HL-60 (cell line): Measurements from ENCODE around the gene HIPK2.

ENCODE experiments used
- CTCF ChIP-seq: IDR thresholded peaks from one replicate; pipeline ENCODE4 v1.5.1; 2011; ENCODE audit warnings: low read length, control low read depth, inconsistent platforms; ENCODE audit not compliant: insufficient read depth
- POLR2AphosphoS5 ChIP-seq: IDR thresholded peaks from 2 replicates; pipeline ENCODE4 v1.6.1; 2012; ENCODE audit warnings: low read depth
- REST ChIP-seq: IDR thresholded peaks from 2 replicates; pipeline ENCODE4 v1.6.1; 2012; ENCODE audit warnings: low read depth; ENCODE audit not compliant: insufficient replicate concordance

GRCh38 chr7:139560678-139561077, 217.1 kb downstream of the HIPK2 start:
- TF ChIP-seq CTCF (no peak), POLR2AphosphoS5 (no peak), REST (no peak)
